HG02642 (cell line): Measurements from ENCODE around the gene ISOC2.
A peak's percentile ranks its signal among the peaks of the same experiment; 100 is the strongest.

Source experiments
- ATAC-seq: cut with Tn5 transposase; IDR thresholded peaks from one replicate; pipeline ENCODE4 v1.9.1; 2021; ENCODE audit warnings: mild to moderate bottlenecking; ENCODE audit not compliant: unreplicated experiment, poor library complexity

ISOC2 gene

GRCh38 chr19:55479451-55480230, 18.2 kb upstream of the ISOC2 start:
- ATAC-seq = no peak

GRCh38 chr19:55479045-55479444, 17.6 kb upstream of the ISOC2 start:
- ATAC-seq = no peak

GRCh38 chr19:55478364-55478763, 16.9 kb upstream of the ISOC2 start:
- ATAC-seq = no peak

- ATAC-seq = no peak
These were observed 16.5 kb upstream of the ISOC2 start for GRCh38 chr19:55477905-55478304.

GRCh38 chr19:55476100-55476775, 14.8 kb upstream of the ISOC2 start, which contains the start of gene ZNF628:
Gene ZNF628 (plus strand): TSS chr19:55476617. CDS start chr19:55479911, 3,294 bp downstream.
- ATAC-seq = peak; percentile 92

GRCh38 chr19:55474269-55475265, 13.1 kb upstream of the ISOC2 start:
- ATAC-seq = no peak

GRCh38 chr19:55473225-55474012, 12.0 kb upstream of the ISOC2 start:
- ATAC-seq = no peak

GRCh38 chr19:55472463-55472862, 11.0 kb upstream of the ISOC2 start:
- ATAC-seq = no peak

- no peak for ATAC-seq
These were observed 9.8 kb upstream of the ISOC2 start for GRCh38 chr19:55471266-55471665.

- ATAC-seq = no peak
These were observed 6.6 kb upstream of the ISOC2 start for GRCh38 chr19:55468054-55468393.

GRCh38 chr19:55467236-55468053, 6.0 kb upstream of the ISOC2 start:
- ATAC-seq = peak; percentile 72

- ATAC-seq = no peak
These were observed 4.8 kb upstream of the ISOC2 start for GRCh38 chr19:55466241-55466614.

- ATAC-seq = no peak
These were observed 4.2 kb upstream of the ISOC2 start for GRCh38 chr19:55465460-55466240.

- ATAC-seq = no peak
These were observed 3.2 kb upstream of the ISOC2 start, which contains the start of gene C19orf85 for GRCh38 chr19:55464662-55465054. Gene C19orf85 (minus strand): TSS chr19:55464751. CDS start chr19:55464554, 197 bp downstream.

- no peak for ATAC-seq
These were observed 2.7 kb upstream of the ISOC2 start for GRCh38 chr19:55464039-55464661.

- ATAC-seq = no peak
These were observed 2.2 kb upstream of the ISOC2 start for GRCh38 chr19:55463583-55464031.

GRCh38 chr19:55462722-55463121, 1.3 kb upstream of the ISOC2 start:
- ATAC-seq = no peak
